Medulla oblongata (tissue), 1 donor: ENCODE data around the gene FBXL15.

ENCODE experiments used
- DNase-seq: peaks from one replicate; pipeline ENCODE4 v3.0.0-alpha.2; 2015; ENCODE audit errors: extremely low spot score

FBXL15 gene

GRCh38 chr10:102426803-102427287 lies 6.2 kb downstream of the FBXL15 start:
- no peak for DNase-seq

GRCh38 chr10:102429468-102429867 lies 8.8 kb downstream of the FBXL15 start:
- DNase-seq: no peak

GRCh38 chr10:102431452-102432124 lies 11.0 kb downstream of the FBXL15 start:
- no peak for DNase-seq

GRCh38 chr10:102432162-102432950 lies 11.7 kb downstream of the FBXL15 start, which contains the start of gene CUEDC2:
CUEDC2 (minus strand) TSS chr10:102432574; CDS start chr10:102425188, 7,386 bp downstream.
- DNase-seq: peak; percentile 98

GRCh38 chr10:102433619-102434046 lies 13.0 kb downstream of the FBXL15 start:
- DNase-seq: no peak

- no peak for DNase-seq
Measured at GRCh38 chr10:102434394-102435132, 13.9 kb downstream of the FBXL15 start.

- DNase-seq: no peak
Measured at GRCh38 chr10:102435133-102435497, 14.5 kb downstream of the FBXL15 start.

GRCh38 chr10:102435529-102436233 lies 15.0 kb downstream of the FBXL15 start:
- no peak for DNase-seq

- DNase-seq: no peak
Measured at GRCh38 chr10:102436312-102436711, 15.7 kb downstream of the FBXL15 start.

GRCh38 chr10:102437515-102437914 lies 16.9 kb downstream of the FBXL15 start:
- no peak for DNase-seq

GRCh38 chr10:102438374-102438773 lies 17.7 kb downstream of the FBXL15 start:
- no peak for DNase-seq

- DNase-seq: no peak
Measured at GRCh38 chr10:102444851-102445250, 24.2 kb downstream of the FBXL15 start.

GRCh38 chr10:102449321-102450123 lies 28.9 kb downstream of the FBXL15 start:
- DNase-seq: peak; percentile 44

- DNase-seq: no peak
Measured at GRCh38 chr10:102450124-102450373, 29.4 kb downstream of the FBXL15 start.

- DNase-seq: peak; percentile 75
Measured at GRCh38 chr10:102450374-102451104, 29.9 kb downstream of the FBXL15 start.

- peak; percentile 14 for DNase-seq
Measured at GRCh38 chr10:102451105-102451969, 30.7 kb downstream of the FBXL15 start, which contains the start of gene C10orf95. C10orf95 (minus strand) TSS chr10:102451543; CDS start chr10:102451093, 450 bp downstream.

GRCh38 chr10:102452672-102453340 lies 32.2 kb downstream of the FBXL15 start:
- peak; percentile 71 for DNase-seq

- no peak for DNase-seq
Measured at GRCh38 chr10:102453502-102453901, 32.9 kb downstream of the FBXL15 start.
